BLaER1 (cell line): Measurements from ENCODE around the gene CIBAR2.

ENCODE experiments used
- H3K27ac ChIP-seq: shearing (Covaris generic); formaldehyde crosslinking; 2 replicates; pipeline ENCODE4 v1.8.1; 2022
- H3K27me3 ChIP-seq: shearing (Covaris generic); formaldehyde crosslinking; 2 replicates; pipeline ENCODE4 v1.8.1; 2022
- H3K36me3 ChIP-seq: shearing (Covaris generic); formaldehyde crosslinking; 2 replicates; pipeline ENCODE4 v1.8.1; 2022
- H3K4me1 ChIP-seq: shearing (Covaris generic); formaldehyde crosslinking; 2 replicates; pipeline ENCODE4 v1.8.1; 2022
- H3K4me2 ChIP-seq: shearing (Covaris generic); formaldehyde crosslinking; 2 replicates; pipeline ENCODE4 v1.8.1; 2022
- H3K4me3 ChIP-seq: shearing (Covaris generic); formaldehyde crosslinking; 2 replicates; pipeline ENCODE4 v1.8.1; 2022
- H3K9ac ChIP-seq: shearing (Covaris generic); formaldehyde crosslinking; 2 replicates; pipeline ENCODE4 v1.8.1; 2022
- H3K9me3 ChIP-seq: shearing (Covaris generic); formaldehyde crosslinking; 2 replicates; pipeline ENCODE4 v1.8.1; 2022
- H4K20me1 ChIP-seq: shearing (Covaris generic); formaldehyde crosslinking; 2 replicates; pipeline ENCODE4 v1.8.1; 2022
- Cebpa-rat ChIP-seq: shearing (Covaris generic); IDR thresholded peaks from 2 replicates; pipeline ENCODE4 v1.8.1; 2022

Gene CIBAR2

GRCh38 chr16:85117418-85117817 is 5.1 kb upstream of the CIBAR2 start:
- no peak overlapping the region for H3K27ac ChIP-seq
- H3K4me3 ChIP-seq = no peak overlapping the region
- no peak overlapping the region for H3K4me2 ChIP-seq
- H3K27me3 ChIP-seq = no peaks in the 10 kb centered on the region
- H3K9ac ChIP-seq = no peak overlapping the region
- H3K36me3 ChIP-seq = no peaks in the 10 kb centered on the region
- peaks cover 28% of the 10 kb centered on the region for H3K4me1 ChIP-seq
- H3K9me3 ChIP-seq = peaks cover 3% of the 10 kb centered on the region; the same call in 1 of the 2 replicates
- TF ChIP-seq Cebpa-rat = no peak
- no peaks in the 10 kb centered on the region for H4K20me1 ChIP-seq

- Histone ChIP-seq H3K4me3 (no peak overlapping the region), H3K27me3 (no peaks in the 10 kb centered on the region), H3K36me3 (no peaks in the 10 kb centered on the region), H3K4me2 (peak overlapping the region; percentile 52), H3K4me1 (peaks cover 46% of the 10 kb centered on the region), H4K20me1 (no peaks in the 10 kb centered on the region), H3K9ac (no peak overlapping the region), H3K27ac (peak overlapping the region; percentile 55; the same call in 1 of the 2 replicates), H3K9me3 (peaks cover 3% of the 10 kb centered on the region; the same call in 1 of the 2 replicates)
- TF ChIP-seq Cebpa-rat = no peak
Observed at GRCh38 chr16:85114909-85115567, 2.8 kb upstream of the CIBAR2 start.

- Histone ChIP-seq H3K9me3 (peaks cover 3% of the 10 kb centered on the region; the same call in 1 of the 2 replicates), H3K4me1 (peaks cover 56% of the 10 kb centered on the region), H3K4me3 (no peak overlapping the region), H3K4me2 (peak overlapping the region; percentile 39), H4K20me1 (no peaks in the 10 kb centered on the region), H3K36me3 (no peaks in the 10 kb centered on the region), H3K27me3 (no peaks in the 10 kb centered on the region), H3K27ac (no peak overlapping the region), H3K9ac (no peak overlapping the region)
- no peak for TF ChIP-seq Cebpa-rat
Observed at GRCh38 chr16:85113913-85114312, 1.6 kb upstream of the CIBAR2 start.

- H3K4me3 ChIP-seq = no peak overlapping the region
- H3K36me3 ChIP-seq = no peaks in the 10 kb centered on the region
- H3K4me1 ChIP-seq = peaks cover 56% of the 10 kb centered on the region
- no peaks in the 10 kb centered on the region for H4K20me1 ChIP-seq
- H3K27ac ChIP-seq = no peak overlapping the region
- no peaks in the 10 kb centered on the region for H3K27me3 ChIP-seq
- H3K4me2 ChIP-seq = peak overlapping the region; percentile 65
- H3K9ac ChIP-seq = no peak overlapping the region
- TF ChIP-seq Cebpa-rat = no peak
- H3K9me3 ChIP-seq = peaks cover 3% of the 10 kb centered on the region; the same call in 1 of the 2 replicates
Observed at GRCh38 chr16:85113168-85113733, 979 bp upstream of the CIBAR2 start.

- H3K9ac ChIP-seq = no peak overlapping the region
- peaks cover 71% of the 10 kb centered on the region for H3K4me1 ChIP-seq
- no peaks in the 10 kb centered on the region for H3K27me3 ChIP-seq
- TF ChIP-seq Cebpa-rat = no peak
- H3K4me2 ChIP-seq = no peak overlapping the region
- H4K20me1 ChIP-seq = no peaks in the 10 kb centered on the region
- H3K9me3 ChIP-seq = no peaks in the 10 kb centered on the region
- no peaks in the 10 kb centered on the region for H3K36me3 ChIP-seq
- no peak overlapping the region for H3K27ac ChIP-seq
- H3K4me3 ChIP-seq = no peak overlapping the region
Observed at GRCh38 chr16:85111184-85111583, 1.1 kb downstream of the CIBAR2 start.

GRCh38 chr16:85110105-85110504 is 2.2 kb downstream of the CIBAR2 start:
- Histone ChIP-seq H3K4me3 (no peak overlapping the region), H3K9ac (no peak overlapping the region; the same call in 1 of the 2 replicates), H3K9me3 (no peaks in the 10 kb centered on the region), H3K4me1 (peaks cover 79% of the 10 kb centered on the region), H3K4me2 (peak overlapping the region; percentile 34), H4K20me1 (no peaks in the 10 kb centered on the region), H3K36me3 (no peaks in the 10 kb centered on the region), H3K27ac (no peak overlapping the region), H3K27me3 (no peaks in the 10 kb centered on the region)
- TF ChIP-seq Cebpa-rat = no peak

GRCh38 chr16:85107532-85107931 is 4.7 kb downstream of the CIBAR2 start:
- Histone ChIP-seq H4K20me1 (no peaks in the 10 kb centered on the region), H3K4me2 (no peak overlapping the region), H3K9ac (no peak overlapping the region), H3K27ac (no peak overlapping the region), H3K4me1 (peaks cover 80% of the 10 kb centered on the region), H3K4me3 (no peak overlapping the region), H3K9me3 (no peaks in the 10 kb centered on the region), H3K27me3 (no peaks in the 10 kb centered on the region), H3K36me3 (no peaks in the 10 kb centered on the region)
- no peak for TF ChIP-seq Cebpa-rat

GRCh38 chr16:85107083-85107482 is 5.2 kb downstream of the CIBAR2 start:
- Histone ChIP-seq H3K27ac (no peak overlapping the region), H3K9ac (no peak overlapping the region), H3K4me2 (peak overlapping the region; percentile 25), H3K36me3 (no peaks in the 10 kb centered on the region), H3K27me3 (no peaks in the 10 kb centered on the region), H4K20me1 (no peaks in the 10 kb centered on the region), H3K4me1 (peaks cover 80% of the 10 kb centered on the region), H3K4me3 (no peak overlapping the region), H3K9me3 (no peaks in the 10 kb centered on the region)
- TF ChIP-seq Cebpa-rat = no peak

- no peak for TF ChIP-seq Cebpa-rat
- H3K4me2 ChIP-seq = peak overlapping the region; percentile 87
- H3K4me1 ChIP-seq = peaks cover 82% of the 10 kb centered on the region
- H3K36me3 ChIP-seq = no peaks in the 10 kb centered on the region
- no peaks in the 10 kb centered on the region for H3K27me3 ChIP-seq
- H3K9ac ChIP-seq = peak overlapping the region; percentile 39; the same call in 1 of the 2 replicates
- no peaks in the 10 kb centered on the region for H3K9me3 ChIP-seq
- no peaks in the 10 kb centered on the region for H4K20me1 ChIP-seq
- no peak overlapping the region for H3K4me3 ChIP-seq
- peak overlapping the region; percentile 76 for H3K27ac ChIP-seq
Observed at GRCh38 chr16:85105475-85105874, 6.8 kb downstream of the CIBAR2 start.

- peak overlapping the region; percentile 76 for H3K27ac ChIP-seq
- peak overlapping the region; percentile 39; the same call in 1 of the 2 replicates for H3K9ac ChIP-seq
Observed at GRCh38 chr16:85104821-85105391, 7.4 kb downstream of the CIBAR2 start.

More at GRCh38 chr16:85104821-85105391, 7.4 kb downstream of the CIBAR2 start:
- no peak for TF ChIP-seq Cebpa-rat
- no peak overlapping the region for H3K4me3 ChIP-seq
- H3K9me3 ChIP-seq = no peaks in the 10 kb centered on the region
- peaks cover 78% of the 10 kb centered on the region for H3K4me1 ChIP-seq
- no peaks in the 10 kb centered on the region for H3K27me3 ChIP-seq
- H3K4me2 ChIP-seq = peak overlapping the region; percentile 87
- H4K20me1 ChIP-seq = no peaks in the 10 kb centered on the region
- no peaks in the 10 kb centered on the region for H3K36me3 ChIP-seq
